ACHN (cell line): ENCODE results near the gene AP2A2.
"Not testable (repeated sequence)": the region's sequence is repeated elsewhere in the genome, so short reads cannot be mapped to it uniquely, and the experiment has no call there.

ENCODE experiments used
- DNase-seq: peaks from one replicate; pipeline ENCODE4 v3.0.0-alpha.2; 2015
- in situ Hi-C: cut with HindIII; loops from 2 replicates; pipeline ENCODE4 v1.10.0; 2017; ENCODE audit warnings: low sequenced_read_pairs, low pct_ligation_motif_present, low pct_unique_long_range_greater_than_20kb

The AP2A2 gene

GRCh38 chr11:965206-965775, 39.6 kb downstream of the AP2A2 start:
- DNase-seq, result no peak
- in situ Hi-C loops, result no loop called here

- in situ Hi-C loops, result no loop called here
- no peak for DNase-seq
These were observed 42.5 kb downstream of the AP2A2 start for GRCh38 chr11:967995-968751.

DNA sequence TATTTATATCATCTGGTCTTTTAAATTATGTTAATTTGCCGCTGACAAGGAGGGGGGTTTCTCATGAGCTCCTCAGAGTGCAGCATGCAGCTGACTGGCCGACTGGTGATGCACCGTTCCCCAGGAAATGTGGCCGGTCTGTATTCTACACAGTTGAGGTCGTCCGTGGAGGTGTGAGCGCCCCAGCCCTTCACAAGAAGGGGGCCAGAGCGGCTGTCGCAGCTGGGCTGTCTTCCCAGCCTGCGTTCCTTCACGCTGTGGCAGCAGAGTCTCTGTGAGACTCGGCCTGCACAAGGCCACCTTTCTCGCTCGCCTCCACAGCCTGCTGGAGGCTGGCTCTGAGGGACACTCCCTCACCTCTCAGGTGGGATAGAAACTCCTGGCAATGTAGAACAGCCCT, 43.2 kb downstream of the AP2A2 start:
- DNase-seq, result no peak
- in situ Hi-C loops, result no loop called here

GRCh38 chr11:969651-970205, 44.1 kb downstream of the AP2A2 start:
- in situ Hi-C loops, result no loop called here
- no peak for DNase-seq

- DNase-seq, result no peak
These were observed 44.7 kb downstream of the AP2A2 start for GRCh38 chr11:970319-970871.

GRCh38 chr11:971092-971690, 45.5 kb downstream of the AP2A2 start:
- no peak for DNase-seq
- in situ Hi-C loops, result no loop called here

More at GRCh38 chr11:970319-970871, 44.7 kb downstream of the AP2A2 start:
- in situ Hi-C loops, result no loop called here

DNA sequence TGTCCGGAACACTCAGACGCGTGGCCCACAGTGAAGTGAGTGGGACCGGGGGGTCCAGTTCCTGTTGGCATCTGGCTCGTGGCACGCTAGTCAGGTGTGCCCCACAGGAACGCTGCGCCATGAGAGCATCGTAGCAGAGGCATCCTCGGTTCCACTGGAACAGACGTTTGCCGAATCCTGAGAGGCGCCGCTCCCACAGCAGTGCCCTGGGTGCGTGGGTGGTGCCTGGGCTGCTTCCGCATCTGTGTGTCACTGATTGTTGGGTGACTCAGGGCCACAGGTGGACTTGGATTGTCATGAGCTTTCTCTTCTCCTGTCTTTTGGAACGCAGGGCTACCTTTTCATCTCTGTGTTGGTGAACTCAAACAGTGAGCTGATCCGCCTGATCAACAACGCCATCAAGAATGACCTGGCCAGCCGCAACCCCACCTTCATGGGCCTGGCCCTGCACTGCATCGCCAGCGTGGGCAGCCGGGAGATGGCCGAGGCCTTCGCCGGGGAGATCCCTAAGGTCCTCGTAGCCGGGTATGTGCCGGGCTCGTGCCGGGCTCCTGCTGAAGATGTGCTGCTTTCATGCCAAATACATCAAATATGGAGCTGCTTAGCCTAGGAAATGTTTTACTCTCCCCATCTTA, 46.2 kb downstream of the AP2A2 start:
- DNase-seq, result no peak
- in situ Hi-C loops, result no loop called here

DNA sequence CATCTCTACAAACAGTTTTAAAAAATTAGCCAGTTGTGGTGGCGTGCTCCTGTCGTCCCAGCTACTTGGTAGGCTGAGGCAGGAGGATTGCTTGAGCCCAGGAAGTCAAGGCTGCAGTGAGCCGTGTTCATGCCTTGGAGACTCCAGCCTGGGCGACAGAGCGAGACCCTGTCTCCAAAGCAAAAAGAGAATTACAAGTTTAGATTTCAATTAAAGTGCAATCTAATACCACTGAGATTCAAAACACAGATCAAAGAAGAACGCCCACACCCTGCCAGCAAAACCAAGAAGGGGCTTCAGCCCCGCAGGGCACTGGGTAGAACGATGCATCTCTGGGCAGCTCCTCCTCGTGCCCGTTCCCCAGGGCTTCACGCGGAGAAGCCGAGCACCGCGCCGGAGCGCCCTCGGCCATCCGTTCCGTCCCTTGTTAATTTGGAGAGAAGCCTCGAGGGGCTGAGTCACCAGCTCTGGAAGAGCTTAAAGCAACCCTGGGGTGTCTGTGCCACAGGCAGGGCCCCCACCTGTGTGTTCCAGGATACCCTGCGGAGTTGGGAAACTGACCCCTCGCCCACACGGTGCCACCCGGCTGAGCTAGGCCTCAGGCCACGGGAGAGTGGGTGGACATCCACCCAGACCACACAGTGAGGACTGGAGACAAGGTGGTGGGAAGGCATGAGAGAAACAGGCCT, 47.0 kb downstream of the AP2A2 start:
- no peak for DNase-seq
- in situ Hi-C loops, result no loop called here

- in situ Hi-C loops, result no loop called here
- no peak for DNase-seq
These were observed 47.6 kb downstream of the AP2A2 start for GRCh38 chr11:973237-973636.

DNA sequence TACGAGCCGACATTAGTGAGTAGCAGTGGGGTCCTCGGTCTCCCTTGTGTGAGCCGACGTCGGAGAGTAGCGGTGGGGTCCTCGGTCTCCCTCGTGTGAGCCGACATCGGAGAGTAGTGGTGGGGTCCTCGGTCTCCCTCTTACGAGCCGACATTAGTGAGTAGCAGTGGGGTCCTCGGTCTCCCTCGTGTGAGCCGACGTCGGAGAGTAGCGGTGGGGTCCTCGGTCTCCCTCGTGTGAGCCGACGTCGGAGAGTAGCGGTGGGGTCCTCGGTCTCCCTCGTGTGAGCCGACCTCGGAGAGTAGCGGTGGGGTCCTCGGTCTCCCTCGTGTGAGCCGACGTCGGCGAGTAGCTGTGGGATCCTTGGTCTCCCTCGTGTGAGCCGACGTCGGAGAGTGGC, 49.7 kb downstream of the AP2A2 start:
- DNase-seq, in situ Hi-C loops: not testable (repeated sequence)

DNA sequence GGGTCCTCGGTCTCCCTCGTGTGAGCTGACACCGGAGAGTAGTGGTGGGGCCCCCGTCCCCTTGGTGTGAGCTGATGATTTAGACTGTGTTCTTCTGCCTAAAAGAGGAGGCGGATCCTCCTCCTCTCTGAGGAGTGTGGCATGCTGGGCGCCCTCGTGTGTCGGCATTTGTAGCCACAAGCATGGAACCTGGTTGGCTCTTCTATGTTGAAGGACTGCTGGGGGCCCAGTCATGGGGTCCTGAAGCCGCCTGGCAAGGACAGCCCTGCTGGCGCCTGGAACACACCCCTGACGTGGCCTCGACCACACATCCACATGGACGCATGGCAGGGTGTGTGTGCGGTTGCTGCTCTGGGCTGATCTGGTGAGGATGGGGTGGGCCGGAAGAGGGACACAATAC, 50.2 kb downstream of the AP2A2 start:
- in situ Hi-C loops, result no loop called here
- DNase-seq, result no peak

GRCh38 chr11:976431-977160, 50.9 kb downstream of the AP2A2 start:
- DNase-seq, result no peak

DNA sequence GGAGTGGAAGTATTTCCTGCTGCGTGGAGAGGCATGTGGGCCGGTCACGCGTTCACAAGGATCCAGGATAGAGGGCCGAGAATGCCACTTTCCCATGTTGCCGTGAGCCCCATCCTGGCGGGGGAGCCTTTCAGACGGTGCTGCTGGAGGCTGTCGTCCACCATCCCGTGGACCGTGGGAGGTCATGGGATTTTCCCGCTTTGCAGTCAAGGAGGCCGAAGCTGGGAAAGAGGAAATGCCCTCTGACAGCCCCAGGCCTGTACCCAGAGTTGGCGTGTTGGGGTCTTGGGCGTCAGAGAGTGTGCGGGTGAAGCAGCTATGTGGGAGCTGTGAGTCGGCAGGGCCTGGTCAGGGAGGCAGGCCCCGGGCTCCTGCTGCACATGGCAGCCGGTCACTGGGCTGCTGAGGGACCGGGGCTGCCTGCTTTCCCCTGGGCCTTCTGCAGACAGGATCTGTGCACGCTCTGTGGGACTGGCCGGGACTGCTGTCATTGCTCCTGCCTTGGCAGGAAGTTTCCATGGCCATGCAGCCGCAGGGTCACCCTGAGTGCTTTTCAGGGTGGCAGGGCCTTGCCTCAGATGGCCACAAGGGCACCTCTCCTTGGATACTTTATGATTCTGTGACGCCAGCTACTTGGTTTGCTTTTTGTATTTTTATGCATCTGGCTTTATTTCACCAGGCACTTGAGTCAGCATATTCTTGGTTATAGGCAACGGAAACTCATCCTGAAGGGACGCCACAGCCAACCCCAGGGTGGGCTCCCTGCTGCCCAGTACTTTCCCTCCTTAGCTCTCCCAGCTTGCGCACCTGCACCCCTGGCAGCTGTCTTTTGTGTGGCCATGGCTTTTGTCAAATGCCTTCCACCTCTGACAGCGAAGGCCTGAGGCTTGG, 52.4 kb downstream of the AP2A2 start:
- in situ Hi-C loops, result no loop called here
- no peak for DNase-seq

More at GRCh38 chr11:976431-977160, 50.9 kb downstream of the AP2A2 start:
- in situ Hi-C loops, result no loop called here

DNA sequence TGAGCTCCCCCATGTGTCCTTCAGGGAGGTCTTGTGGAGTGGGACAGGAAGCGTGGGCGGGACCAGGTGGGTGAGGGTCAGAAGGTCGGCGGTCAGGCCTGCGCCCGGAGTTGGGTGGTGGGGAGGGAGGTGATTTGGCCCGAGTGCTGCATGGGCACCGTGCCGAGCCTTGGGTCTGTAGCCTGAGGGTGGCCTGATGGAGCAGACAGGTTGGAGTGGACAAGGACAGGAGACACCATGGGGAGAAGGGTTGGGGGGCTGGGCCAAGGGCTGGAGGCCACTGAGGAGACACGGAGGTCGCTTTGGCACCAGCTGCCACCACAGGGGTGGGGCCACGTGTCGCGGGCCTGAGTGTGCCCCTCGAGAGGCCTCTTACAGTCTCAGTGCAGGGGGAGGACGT, 53.1 kb downstream of the AP2A2 start:
- in situ Hi-C loops, result no loop called here

DNA sequence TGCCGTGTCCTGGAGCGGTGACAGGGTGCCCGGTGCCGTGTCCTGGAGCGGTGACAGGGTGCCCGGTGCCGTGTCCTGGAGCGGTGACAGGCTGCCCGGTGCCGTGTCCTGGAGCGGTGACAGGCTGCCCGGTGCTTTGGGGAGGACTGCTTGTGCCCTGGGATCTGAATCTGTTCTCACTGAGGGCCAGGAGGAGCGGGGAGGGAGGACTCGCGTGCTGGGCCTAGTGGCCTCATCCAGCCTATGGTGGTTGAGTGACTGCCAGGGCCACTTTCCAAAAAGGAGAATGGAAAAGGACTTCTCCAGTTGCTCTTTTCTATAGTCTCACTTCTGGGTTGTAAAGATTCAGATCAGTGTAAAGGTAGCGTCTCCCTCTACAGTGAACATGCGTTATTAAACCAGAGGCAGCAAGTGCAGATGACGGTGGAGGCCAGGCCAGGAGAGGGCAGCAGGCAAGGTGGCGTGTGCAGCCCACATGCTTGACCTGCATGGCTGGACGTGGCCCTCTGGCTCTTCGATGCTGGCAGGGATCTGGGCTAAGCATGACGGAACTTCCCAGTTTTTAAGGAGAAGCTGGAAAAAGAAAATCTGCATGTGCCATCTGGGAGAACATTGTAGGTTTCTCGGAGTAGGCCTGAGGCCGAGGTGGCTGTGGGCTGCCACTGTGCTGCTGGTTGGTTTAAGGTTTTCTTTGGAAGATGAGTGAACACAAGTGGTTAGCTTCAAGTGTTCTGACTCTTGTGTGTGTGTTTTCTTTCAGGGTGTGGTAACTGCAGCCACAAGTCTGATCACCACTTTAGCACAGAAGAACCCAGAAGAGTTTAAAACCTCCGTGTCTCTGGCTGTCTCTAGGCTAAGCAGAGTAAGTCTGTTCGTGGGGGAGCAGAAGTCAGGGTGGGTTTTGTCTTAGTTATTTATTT, 55.0 kb downstream of the AP2A2 start:
- no peak for DNase-seq
- in situ Hi-C loops, result no loop called here

More for the DNA sequence above, 53.1 kb downstream of the AP2A2 start:
- DNase-seq, result no peak

DNA sequence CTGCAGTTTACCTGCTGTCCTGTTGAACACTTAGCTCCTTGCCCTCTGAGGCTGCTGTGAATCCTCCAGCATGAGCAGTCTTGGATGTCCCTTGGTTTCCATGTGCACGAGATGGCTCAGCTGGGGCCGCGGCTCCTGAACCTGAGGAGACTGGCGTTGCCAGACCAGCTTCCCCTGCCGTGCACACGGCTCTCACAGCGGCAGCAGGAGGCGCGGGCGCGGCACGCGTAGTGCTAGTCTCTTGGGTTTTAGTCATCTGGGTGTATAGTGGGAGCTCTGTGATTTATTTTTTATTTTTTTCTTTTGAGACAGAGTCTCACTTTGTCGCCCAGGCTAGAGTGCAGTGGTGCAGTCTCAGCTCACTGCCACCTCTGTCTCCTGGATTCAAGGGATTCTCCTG, 56.1 kb downstream of the AP2A2 start:
- no peak for DNase-seq
- in situ Hi-C loops, result no loop called here
